Measurements from ENCODE around the gene TMEM238.
A peak's percentile ranks its signal among the peaks of the same experiment; 100 is the strongest.
"Not testable (repeated sequence)": the region's sequence is repeated elsewhere in the genome, so short reads cannot be mapped to it uniquely, and the experiment has no call there.

Gene TMEM238

GRCh38 chr19:55384131-55384919, at the start of gene TMEM238:
TMEM238 (minus strand) TSS chr19:55384292; CDS start chr19:55384259, 33 bp downstream.
- no peak for ATAC-seq

- ATAC-seq = no peak
Measured at GRCh38 chr19:55433292-55433691, 49.2 kb upstream of the TMEM238 start.

GRCh38 chr19:55432241-55432959, 48.3 kb upstream of the TMEM238 start:
- no peak for ATAC-seq

GRCh38 chr19:55431183-55431582, 47.1 kb upstream of the TMEM238 start:
- no peak for ATAC-seq

GRCh38 chr19:55426042-55426441, 42.0 kb upstream of the TMEM238 start:
- no peak for ATAC-seq

- ATAC-seq = no peak
Measured at GRCh38 chr19:55424518-55424917, 40.4 kb upstream of the TMEM238 start.

- no peak for ATAC-seq
Measured at GRCh38 chr19:55423225-55424005, 39.3 kb upstream of the TMEM238 start.

GRCh38 chr19:55421281-55421680, 37.2 kb upstream of the TMEM238 start:
- ATAC-seq = not testable (repeated sequence)

- no peak for ATAC-seq
Measured at GRCh38 chr19:55419624-55420236, 35.6 kb upstream of the TMEM238 start.

GRCh38 chr19:55419103-55419502, 35.0 kb upstream of the TMEM238 start:
- ATAC-seq = no peak

GRCh38 chr19:55418185-55418584, 34.1 kb upstream of the TMEM238 start:
- ATAC-seq = peak in 1 of 2 donors; percentile 71

GRCh38 chr19:55410168-55410567, 26.1 kb upstream of the TMEM238 start:
- ATAC-seq = no peak

GRCh38 chr19:55409179-55409578, 25.1 kb upstream of the TMEM238 start:
- not testable (repeated sequence) for ATAC-seq

GRCh38 chr19:55408533-55408872, 24.4 kb upstream of the TMEM238 start:
- ATAC-seq = no peak

- ATAC-seq = peak; percentile 95
Measured at GRCh38 chr19:55407800-55408532, 23.9 kb upstream of the TMEM238 start.

GRCh38 chr19:55407550-55407799, 23.4 kb upstream of the TMEM238 start, which contains the start of gene UBE2S:
UBE2S (minus strand) TSS chr19:55407788; CDS start chr19:55407589, 199 bp downstream.
- peak in 1 of 2 donors; percentile 0 for ATAC-seq

GRCh38 chr19:55406826-55407549, 22.9 kb upstream of the TMEM238 start:
- no peak for ATAC-seq

GRCh38 chr19:55406091-55406825, 22.2 kb upstream of the TMEM238 start:
- ATAC-seq = no peak

GRCh38 chr19:55405638-55406037, 21.5 kb upstream of the TMEM238 start:
- no peak for ATAC-seq

- ATAC-seq = no peak
Measured at GRCh38 chr19:55402509-55402908, 18.4 kb upstream of the TMEM238 start.

GRCh38 chr19:55401390-55401789, 17.3 kb upstream of the TMEM238 start:
- ATAC-seq = not testable (repeated sequence)

Measured in activated CD4-positive, CD25-positive, alpha-beta regulatory T cell treated with anti-CD3 and anti-CD28 coated beads, Interleukin-2, amount 50 U/mL, for 24 hours (primary cell).